ENCODE data around the gene CHCT1.

Gene CHCT1

DNA sequence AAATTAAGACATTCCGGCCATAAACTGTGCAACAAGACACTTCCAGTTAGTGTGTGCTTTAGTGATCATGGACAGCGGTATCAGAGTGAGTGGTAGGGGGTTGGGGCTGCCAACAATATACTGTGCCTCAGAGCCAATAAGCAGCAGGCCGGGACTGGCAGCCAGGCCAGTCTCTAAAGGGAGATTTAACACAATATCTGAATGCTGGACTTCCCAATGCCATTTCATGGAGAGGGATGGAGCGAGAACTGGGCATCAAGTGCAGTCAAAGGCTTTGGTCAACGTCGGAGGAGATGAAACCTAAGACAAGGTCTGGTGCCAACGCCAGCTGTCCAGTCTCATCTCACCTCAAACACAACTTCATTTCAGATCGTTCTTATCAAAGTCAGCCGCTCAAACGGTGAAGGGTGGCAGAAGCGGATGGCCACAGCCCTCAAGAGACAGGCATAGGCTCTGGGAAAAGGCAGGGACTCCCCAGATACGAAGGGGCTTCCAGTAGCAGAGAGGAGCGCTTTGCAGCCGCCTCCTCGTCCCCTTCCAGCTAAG lies 31.3 kb upstream of the CHCT1 start:
- no peaks in the 10 kb centered on the region for H4K20me1 ChIP-seq (ENCODE audit: control insufficient read depth, insufficient read depth, low read depth, low read length)
- no peak for TF ChIP-seq EZH2phosphoT487 (IDR thresholded peaks at IDR 0.05; ENCODE audit: borderline replicate concordance, low read length)
- TF ChIP-seq, protein P1, sequence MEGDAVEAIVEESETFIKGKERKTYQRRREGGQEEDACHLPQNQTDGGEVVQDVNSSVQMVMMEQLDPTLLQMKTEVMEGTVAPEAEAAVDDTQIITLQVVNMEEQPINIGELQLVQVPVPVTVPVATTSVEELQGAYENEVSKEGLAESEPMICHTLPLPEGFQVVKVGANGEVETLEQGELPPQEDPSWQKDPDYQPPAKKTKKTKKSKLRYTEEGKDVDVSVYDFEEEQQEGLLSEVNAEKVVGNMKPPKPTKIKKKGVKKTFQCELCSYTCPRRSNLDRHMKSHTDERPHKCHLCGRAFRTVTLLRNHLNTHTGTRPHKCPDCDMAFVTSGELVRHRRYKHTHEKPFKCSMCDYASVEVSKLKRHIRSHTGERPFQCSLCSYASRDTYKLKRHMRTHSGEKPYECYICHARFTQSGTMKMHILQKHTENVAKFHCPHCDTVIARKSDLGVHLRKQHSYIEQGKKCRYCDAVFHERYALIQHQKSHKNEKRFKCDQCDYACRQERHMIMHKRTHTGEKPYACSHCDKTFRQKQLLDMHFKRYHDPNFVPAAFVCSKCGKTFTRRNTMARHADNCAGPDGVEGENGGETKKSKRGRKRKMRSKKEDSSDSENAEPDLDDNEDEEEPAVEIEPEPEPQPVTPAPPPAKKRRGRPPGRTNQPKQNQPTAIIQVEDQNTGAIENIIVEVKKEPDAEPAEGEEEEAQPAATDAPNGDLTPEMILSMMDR (IDR thresholded peaks at IDR 0.05; ENCODE audit: low read depth, low read length, poor library complexity, severe bottlenecking) = no peak
- H3K9me3 ChIP-seq (ENCODE audit: control insufficient read depth, insufficient read depth, low read length) = no peaks in the 10 kb centered on the region
- peaks cover 61% of the 10 kb centered on the region for H3K79me2 ChIP-seq (ENCODE audit: control insufficient read depth, low read length)
- H3K4me1 ChIP-seq (ENCODE audit: control insufficient read depth, low read length) = peaks cover 28% of the 10 kb centered on the region
- H3K4me3 ChIP-seq (ENCODE audit: low read length) = peak overlapping the region; percentile 86
- peak overlapping the region; percentile 77 for H3K4me2 ChIP-seq (ENCODE audit: low read length)
- H3K9me2 ChIP-seq (replicated peaks; ENCODE audit: control insufficient read depth, low read length) = no peaks in the 10 kb centered on the region
- no peaks in the 10 kb centered on the region for H3K27me3 ChIP-seq (ENCODE audit: control insufficient read depth, low read length)
- peaks cover 4% of the 10 kb centered on the region; the same call in 1 of the 2 replicates for H3K36me3 ChIP-seq (ENCODE audit: control insufficient read depth, low read length)
- 0 out of 2 replicates have a peak, but pooled peaks cover 13% of the 10 kb centered on the region for H3F3A ChIP-seq (ENCODE audit: control insufficient read depth, insufficient read depth)
- no peak overlapping the region for H3K27ac ChIP-seq (ENCODE audit: low read depth, low read length)

GRCh38 chr17:60391471-60392041 lies 30.7 kb upstream of the CHCT1 start:
- Histone ChIP-seq H4K20me1 (ENCODE audit: control insufficient read depth, insufficient read depth, low read depth, low read length) (no peaks in the 10 kb centered on the region), H3K27me3 (ENCODE audit: control insufficient read depth, low read length) (no peaks in the 10 kb centered on the region), H3K27ac (ENCODE audit: low read depth, low read length) (peak overlapping the region; percentile 55), H3K9me2 (replicated peaks; ENCODE audit: control insufficient read depth, low read length) (no peaks in the 10 kb centered on the region), H3K9me3 (ENCODE audit: control insufficient read depth, insufficient read depth, low read length) (no peaks in the 10 kb centered on the region), H3F3A (ENCODE audit: control insufficient read depth, insufficient read depth) (0 out of 2 replicates have a peak, but pooled peaks cover 13% of the 10 kb centered on the region), H3K4me2 (ENCODE audit: low read length) (peak overlapping the region; percentile 77), H3K36me3 (ENCODE audit: control insufficient read depth, low read length) (peaks cover 4% of the 10 kb centered on the region; the same call in 1 of the 2 replicates), H3K4me1 (ENCODE audit: control insufficient read depth, low read length) (peaks cover 22% of the 10 kb centered on the region), H3K79me2 (ENCODE audit: control insufficient read depth, low read length) (peaks cover 55% of the 10 kb centered on the region), H3K4me3 (ENCODE audit: low read length) (peak overlapping the region; percentile 86)
- TF ChIP-seq EZH2phosphoT487 (IDR thresholded peaks at IDR 0.05; ENCODE audit: borderline replicate concordance, low read length) = no peak
- TF ChIP-seq, protein P1 (IDR thresholded peaks at IDR 0.05; ENCODE audit: low read depth, low read length, poor library complexity, severe bottlenecking) = no peak

- Histone ChIP-seq H3K79me2 (ENCODE audit: control insufficient read depth, low read length) (peaks cover 48% of the 10 kb centered on the region), H3K4me2 (ENCODE audit: low read length) (peak within 1 kb of the TSS; percentile 77), H3K4me1 (ENCODE audit: control insufficient read depth, low read length) (peaks cover 23% of the 10 kb centered on the region)
These were observed 30.0 kb upstream of the CHCT1 start, which contains the start of gene USP32 for GRCh38 chr17:60392042-60392844. USP32 (minus strand) TSS chr17:60392133; CDS start chr17:60391939, 194 bp downstream.

More at GRCh38 chr17:60392042-60392844, 30.0 kb upstream of the CHCT1 start, which contains the start of gene USP32:
- peak within 1 kb of the TSS; percentile 55 for H3K27ac ChIP-seq (ENCODE audit: low read depth, low read length)
- no peaks in the 10 kb centered on the region for H3K9me2 ChIP-seq (replicated peaks; ENCODE audit: control insufficient read depth, low read length)
- peaks cover 4% of the 10 kb centered on the region; the same call in 1 of the 2 replicates for H3K36me3 ChIP-seq (ENCODE audit: control insufficient read depth, low read length)
- H3K9me3 ChIP-seq (ENCODE audit: control insufficient read depth, insufficient read depth, low read length) = no peaks in the 10 kb centered on the region
- peak within 1 kb of the TSS; percentile 86 for H3K4me3 ChIP-seq (ENCODE audit: low read length)
- H3F3A ChIP-seq (ENCODE audit: control insufficient read depth, insufficient read depth) = 0 out of 2 replicates have a peak, but pooled peaks cover 13% of the 10 kb centered on the region
- H4K20me1 ChIP-seq (ENCODE audit: control insufficient read depth, insufficient read depth, low read depth, low read length) = no peaks in the 10 kb centered on the region
- TF ChIP-seq, protein P1 (IDR thresholded peaks at IDR 0.05; ENCODE audit: low read depth, low read length, poor library complexity, severe bottlenecking) = no peak
- no peak for TF ChIP-seq EZH2phosphoT487 (IDR thresholded peaks at IDR 0.05; ENCODE audit: borderline replicate concordance, low read length)
- 0 out of 2 replicates have a peak, but pooled peaks cover 3% of the 10 kb centered on the region for H3K27me3 ChIP-seq (ENCODE audit: control insufficient read depth, low read length)
